GM23248 (cell line): ENCODE data around the gene CRTC3. TPM values are rescaled to one million over a fixed set of nuclear protein-coding genes. Genes with fewer than 3 reads are reported as not detected.
A peak's percentile ranks its signal among the peaks of the same experiment; 100 is the strongest.

Experiments
- DNase-seq: peaks from one replicate; pipeline ENCODE4 v3.0.0-alpha.2; 2015
- H2AFZ ChIP-seq: fragments of 200-600 bp; sonication (generic); 2 replicates; pipeline ENCODE4 v1.6.1; 2016; ENCODE audit warnings: antibody characterized with exemption
- H3F3A ChIP-seq: fragments of 200-600 bp; sonication (generic); 2 replicates; pipeline ENCODE4 v1.6.1; 2016; ENCODE audit warnings: mild to moderate bottlenecking, antibody characterized with exemption, mixed run types; ENCODE audit not compliant: insufficient read depth
- H3K27ac ChIP-seq: fragments of 200-600 bp; sonication (generic); 2 replicates; pipeline ENCODE4 v1.5.1; 2016; ENCODE audit warnings: mild to moderate bottlenecking
- H3K27me3 ChIP-seq: fragments of 200-600 bp; sonication (generic); replicated peaks from 2 replicates; pipeline ENCODE4 v1.6.1; 2016; ENCODE audit warnings: mild to moderate bottlenecking; ENCODE audit not compliant: insufficient read depth
- H3K36me3 ChIP-seq: fragments of 200-600 bp; sonication (generic); 2 replicates; pipeline ENCODE4 v1.6.1; 2016; ENCODE audit warnings: low read depth, mild to moderate bottlenecking
- H3K4me1 ChIP-seq: fragments of 200-600 bp; sonication (generic); 2 replicates; pipeline ENCODE4 v1.6.1; 2016; ENCODE audit warnings: mild to moderate bottlenecking; ENCODE audit not compliant: insufficient read depth
- H3K4me2 ChIP-seq: fragments of 200-600 bp; sonication (generic); one replicate; pipeline ENCODE4 v1.6.1; 2016; ENCODE audit warnings: mild to moderate bottlenecking; ENCODE audit not compliant: unreplicated experiment
- H3K4me3 ChIP-seq: fragments of 200-600 bp; sonication (generic); 2 replicates; pipeline ENCODE4 v1.5.1; 2016; ENCODE audit warnings: mild to moderate bottlenecking
- H3K79me2 ChIP-seq: fragments of 200-600 bp; sonication (generic); 2 replicates; pipeline ENCODE4 v1.6.1; 2016; ENCODE audit warnings: mild to moderate bottlenecking; ENCODE audit not compliant: insufficient read depth
- H3K9ac ChIP-seq: fragments of 200-600 bp; sonication (generic); 2 replicates; pipeline ENCODE4 v1.6.1; 2016; ENCODE audit warnings: mild to moderate bottlenecking
- H3K9me2 ChIP-seq: fragments of 200-600 bp; sonication (generic); 2 replicates; pipeline ENCODE4 v1.6.1; 2016; ENCODE audit warnings: mixed run types, mild to moderate bottlenecking, moderate library complexity; ENCODE audit not compliant: insufficient read depth
- H3K9me3 ChIP-seq: fragments of 200-600 bp; sonication (generic); one replicate; pipeline ENCODE4 v1.6.1; 2017; ENCODE audit warnings: low read depth
- H4K20me1 ChIP-seq: fragments of 200-600 bp; sonication (generic); 2 replicates; pipeline ENCODE4 v1.6.0; 2016; ENCODE audit not compliant: insufficient read depth
- EZH2 ChIP-seq: fragments of 200-600 bp; sonication (generic); IDR thresholded peaks from 2 replicates; pipeline ENCODE4 v1.6.1; 2018; ENCODE audit warnings: antibody characterized with exemption, mild to moderate bottlenecking; ENCODE audit not compliant: insufficient read depth, poor library complexity, severe bottlenecking
- EZH2phosphoT487 ChIP-seq: fragments of 200-600 bp; sonication (generic); IDR thresholded peaks from 2 replicates; pipeline ENCODE4 v1.6.1; 2018; ENCODE audit warnings: antibody characterized with exemption, moderate library complexity, mild to moderate bottlenecking, low read depth; ENCODE audit not compliant: insufficient read depth
- WGBS, 2 experiments: methylation state at CpG; one replicate each; pipeline ENCODE4 v1.1.6; 2015 to 2017; ENCODE audit warnings: low lambda C conversion rate in 2 of 2, low coverage in 1 of 2; ENCODE audit errors: missing lambda C conversion rate in 2 of 2; 5-methylcytosine and 5-hydroxymethylcytosine counted together
- in situ Hi-C: fragments of 300-500 bp; cut with MboI; formaldehyde crosslinking; loops from 2 replicates; pipeline ENCODE4 v1.15.0; 2020
- polyA plus RNA-seq: library from polyadenylated mRNA; unstranded; fragments of >200 nt; fragmentation: Nextera tagmentation; extraction: Ambion mirVana; gene quantifications from 2 replicates; pipeline ENCODE4 v1.2.1, GENCODE V29; 2016
- total RNA-seq: library from RNA; depleted of rRNA; stranded (reverse); fragments of >200 nt; shearing (Covaris generic); gene quantifications from 2 replicates; pipeline ENCODE4 v1.2.3, GENCODE V29; 2014

CRTC3 gene
- total and polyA plus RNA-seq, 2 experiments from 2014 or later = 18.1 to 18.6 TPM

- DNase-seq = no peak
- peaks cover 10% of the 10 kb centered on the region for H3K4me1 ChIP-seq
- no peak overlapping the region for H3K27ac ChIP-seq
- H3K36me3 ChIP-seq = peaks cover 4% of the 10 kb centered on the region; the same call in 1 of the 2 replicates
- peaks cover 41% of the 10 kb centered on the region for H3K79me2 ChIP-seq
- H3K9me2 ChIP-seq = no peaks in the 10 kb centered on the region
- H2AFZ ChIP-seq = no peak overlapping the region
- TF ChIP-seq EZH2 (no peak), EZH2phosphoT487 (no peak)
- H3K27me3 ChIP-seq = no peaks in the 10 kb centered on the region
- no peaks in the 10 kb centered on the region for H4K20me1 ChIP-seq
- H3K9me3 ChIP-seq = no peaks in the 10 kb centered on the region
- peaks cover 7% of the 10 kb centered on the region for H3F3A ChIP-seq
- in situ Hi-C loops = no loop called here
- WGBS, 2 experiments = 96 to 97% methylated on average over 9 to 10 of the region's 10 CpGs
- no peak overlapping the region for H3K4me2 ChIP-seq
- no peak overlapping the region for H3K9ac ChIP-seq
- H3K4me3 ChIP-seq = no peak overlapping the region
These were observed 69.0 kb downstream of the CRTC3 start for GRCh38 chr15:90598679-90599078.

DNA sequence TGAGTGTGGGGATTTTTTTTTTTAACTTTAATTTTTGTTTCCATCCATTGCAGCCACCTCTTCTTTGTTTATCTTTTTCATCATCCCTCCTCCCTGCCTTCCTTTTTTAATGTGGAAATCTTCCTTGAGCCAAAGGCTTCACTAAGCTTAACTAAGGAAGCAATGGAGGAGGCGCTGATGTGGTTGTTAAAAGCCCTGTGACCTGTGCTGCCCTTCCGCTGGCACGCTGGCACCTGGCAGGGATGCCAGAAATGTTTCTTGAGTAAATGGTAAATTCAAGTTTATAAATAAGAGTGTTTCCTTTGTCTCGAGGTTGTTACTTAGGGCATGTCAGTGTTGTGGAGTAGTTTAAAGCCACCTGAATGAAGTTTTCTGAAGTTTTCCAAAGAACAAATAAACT is 69.4 kb downstream of the CRTC3 start:
- 85 to 86% methylated on average over 4 of the region's 4 CpGs for WGBS, 2 experiments
- Histone ChIP-seq H3K9me2 (no peaks in the 10 kb centered on the region), H3K9me3 (no peaks in the 10 kb centered on the region), H3K4me2 (no peak overlapping the region), H3K9ac (no peak overlapping the region), H3K4me1 (peaks cover 8% of the 10 kb centered on the region), H4K20me1 (no peaks in the 10 kb centered on the region), H3K36me3 (peaks cover 4% of the 10 kb centered on the region; the same call in 1 of the 2 replicates), H3F3A (peaks cover 2% of the 10 kb centered on the region), H3K27ac (no peak overlapping the region), H2AFZ (no peak overlapping the region), H3K4me3 (no peak overlapping the region), H3K79me2 (peaks cover 37% of the 10 kb centered on the region), H3K27me3 (no peaks in the 10 kb centered on the region)
- in situ Hi-C loops = no loop called here
- TF ChIP-seq EZH2phosphoT487 = no peak
- no peak for DNase-seq

DNA sequence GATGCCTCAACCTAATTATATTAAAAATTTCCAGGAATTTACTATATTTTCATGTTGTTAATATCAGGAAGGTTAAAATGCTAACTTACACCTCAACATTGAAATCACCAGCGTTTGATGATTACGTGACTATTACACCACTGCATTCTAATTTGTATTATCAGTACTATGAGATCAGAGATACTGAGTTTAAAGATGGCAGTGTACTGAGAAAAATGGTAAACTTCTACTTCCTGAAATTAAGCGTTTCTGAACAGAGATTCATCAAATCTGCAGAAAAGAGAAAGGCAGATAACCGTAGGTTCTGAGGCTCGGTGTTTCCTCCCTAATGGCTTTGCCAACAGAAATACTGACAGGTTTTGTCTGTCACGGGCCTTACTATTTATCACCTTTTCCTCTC is 69.9 kb downstream of the CRTC3 start:
- WGBS, 2 experiments = 95 to 96% methylated on average over 6 of the region's 6 CpGs
- no peak for DNase-seq
- no peak for TF ChIP-seq EZH2
- no peak for TF ChIP-seq EZH2phosphoT487
- H3K79me2 ChIP-seq = peaks cover 34% of the 10 kb centered on the region
- H3K9ac ChIP-seq = no peak overlapping the region
- no peaks in the 10 kb centered on the region for H4K20me1 ChIP-seq
- H3K4me1 ChIP-seq = peaks cover 3% of the 10 kb centered on the region
- in situ Hi-C loops = loop anchor here (25.0 kb wide), 1 partner anchor 287 kb away; no protein-coding TSS in a partner anchor
- no peaks in the 10 kb centered on the region for H3K27me3 ChIP-seq
- no peak overlapping the region for H3K4me2 ChIP-seq
- peaks cover 10% of the 10 kb centered on the region for H3K36me3 ChIP-seq
- no peaks in the 10 kb centered on the region for H3K9me2 ChIP-seq
- no peak overlapping the region for H3K27ac ChIP-seq
- H3K9me3 ChIP-seq = no peaks in the 10 kb centered on the region
- no peak overlapping the region for H3K4me3 ChIP-seq
- no peaks in the 10 kb centered on the region for H3F3A ChIP-seq
- H2AFZ ChIP-seq = no peak overlapping the region

GRCh38 chr15:90600954-90601353 is 71.2 kb downstream of the CRTC3 start:
- DNase-seq = no peak
- in situ Hi-C loops = loop anchor here (25.0 kb wide), 1 partner anchor 289 kb away; no protein-coding TSS in a partner anchor
- Histone ChIP-seq H2AFZ (no peak overlapping the region), H3K4me1 (no peaks in the 10 kb centered on the region), H3F3A (no peaks in the 10 kb centered on the region), H3K4me3 (no peak overlapping the region), H3K4me2 (no peak overlapping the region), H3K9me2 (no peaks in the 10 kb centered on the region), H3K9me3 (no peaks in the 10 kb centered on the region), H3K79me2 (peaks cover 28% of the 10 kb centered on the region), H4K20me1 (no peaks in the 10 kb centered on the region), H3K9ac (no peak overlapping the region), H3K27me3 (no peaks in the 10 kb centered on the region), H3K36me3 (peaks cover 10% of the 10 kb centered on the region), H3K27ac (no peak overlapping the region)
- TF ChIP-seq EZH2phosphoT487 = no peak
- no peak for TF ChIP-seq EZH2
- 94 to 97% methylated on average over 7 of the region's 7 CpGs for WGBS, 2 experiments

DNA sequence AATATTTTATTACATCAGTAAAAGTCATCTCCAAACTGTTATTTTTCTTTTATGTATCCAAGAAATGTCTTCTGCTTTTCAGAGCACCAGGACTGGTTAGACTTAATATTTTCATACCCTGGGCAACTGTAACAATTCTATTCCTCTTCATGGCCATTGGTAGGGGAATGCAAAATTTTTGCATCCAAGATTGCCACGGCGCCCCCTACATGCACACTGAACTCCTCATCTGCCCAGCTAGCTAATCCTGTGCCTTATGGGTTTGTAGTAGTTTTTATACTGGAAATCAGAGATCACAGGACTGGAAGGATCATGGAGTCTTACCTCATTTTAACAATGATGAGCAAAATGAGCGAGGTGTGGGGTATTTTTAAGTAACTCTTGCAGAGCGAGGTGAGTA is 74.2 kb downstream of the CRTC3 start:
- no peak overlapping the region for H3K4me2 ChIP-seq
- H3K9me2 ChIP-seq = no peaks in the 10 kb centered on the region
- no peak overlapping the region for H3K27ac ChIP-seq
- H3K27me3 ChIP-seq = no peaks in the 10 kb centered on the region
- whole genome bisulfite sequencing, 2 experiments = 78 to 79% methylated on average over 4 of the region's 4 CpGs
- H3K36me3 ChIP-seq = peaks cover 10% of the 10 kb centered on the region
- no peaks in the 10 kb centered on the region for H4K20me1 ChIP-seq
- H2AFZ ChIP-seq = no peak overlapping the region
- no peak overlapping the region for H3K9ac ChIP-seq
- no peak for TF ChIP-seq EZH2phosphoT487
- TF ChIP-seq EZH2 = no peak
- H3K79me2 ChIP-seq = peaks cover 6% of the 10 kb centered on the region
- DNase-seq = peak; percentile 59
- in situ Hi-C loops = loop anchor here (25.0 kb wide), 1 partner anchor 292 kb away; no protein-coding TSS in a partner anchor
- no peak overlapping the region for H3K4me3 ChIP-seq
- H3K4me1 ChIP-seq = no peaks in the 10 kb centered on the region
- H3F3A ChIP-seq = peaks cover 4% of the 10 kb centered on the region; the same call in 1 of the 2 replicates
- H3K9me3 ChIP-seq = no peaks in the 10 kb centered on the region
